Endothelial cell of umbilical vein (primary cell): ENCODE measurements around the gene SVEP1. TPM values are rescaled to one million over a fixed set of nuclear protein-coding genes. Genes with fewer than 3 reads are reported as not detected.

Source experiments
- BruUV-seq: library from RNA; stranded (reverse); fragments of 400-500 nt; replicated peaks from 2 replicates; lab custom pipeline; 2021; lab: Mats Ljungman, UMichigan
- CTCF ChIA-PET: fragments of 300-600, 350-600 bp; sonication (Branson Sonifier 250); formaldehyde crosslinking; loops from one replicate; lab custom pipeline; 2021; ENCODE audit warnings: antibody characterized with exemption, inconsistent platforms; lab: Charles Lee
- POLR2A ChIA-PET: fragments of 300-600, 350-600 bp; sonication (Branson Sonifier 250); formaldehyde crosslinking; loops from one replicate; lab custom pipeline; 2021; ENCODE audit warnings: antibody characterized with exemption, inconsistent platforms; lab: Charles Lee
- DNase-seq: peaks from one replicate; pipeline ENCODE4 v3.0.0-alpha.2; 2011; ENCODE audit warnings: low read depth, low spot score
- FAIRE-seq: peaks from 2 replicates; lab custom pipeline; 2011; peaks lifted over from hg19 to GRCh38; lab: Jason Lieb, UNC
- H2AFZ ChIP-seq: 2 replicates; pipeline ENCODE4 v1.6.0; 2012; ENCODE audit warnings: low read depth, low read length, control low read depth, inconsistent platforms
- H3K27ac ChIP-seq: 2 replicates; pipeline ENCODE4 v1.5.1; 2011; ENCODE audit warnings: low read depth, mild to moderate bottlenecking, control low read depth, low read length, moderate library complexity; ENCODE audit not compliant: insufficient read depth
- H3K27me3 ChIP-seq, 2 experiments: 2 replicates each; pipeline versions ENCODE4 v1.6.0 to v1.6.1; 2011; ENCODE audit warnings: low read length in 2 of 2, mixed read lengths in 1 of 2; ENCODE audit not compliant: control insufficient read depth in 2 of 2, insufficient read depth in 2 of 2
- H3K36me3 ChIP-seq, 2 experiments: 2 replicates in 1 of 2; 3 replicates in 1 of 2; pipeline ENCODE4 v1.5.1; 2011; ENCODE audit warnings: low read length in 2 of 2, mild to moderate bottlenecking in 1 of 2, moderate library complexity in 1 of 2; ENCODE audit not compliant: control insufficient read depth in 2 of 2, insufficient read depth in 2 of 2; ENCODE audit errors: extremely low read depth in 1 of 2
- H3K4me1 ChIP-seq: 3 replicates; pipeline ENCODE4 v1.5.1; 2011; ENCODE audit warnings: mild to moderate bottlenecking, low read length; ENCODE audit not compliant: control insufficient read depth, insufficient read depth; ENCODE audit errors: extremely low read depth
- H3K4me2 ChIP-seq: 2 replicates; pipeline ENCODE4 v1.6.1; 2011; ENCODE audit warnings: low read length, control low read depth, mixed read lengths; ENCODE audit not compliant: insufficient read depth
- H3K4me3 ChIP-seq, 3 experiments: fragments of 200-600 bp in 1 of 3; sonication (generic), shearing (Covaris generic) in 1 of 3; replicated peaks in 1 of 3; 2 replicates each; pipeline ENCODE4 v1.5.1; 2011 to 2016; ENCODE audit warnings: control low read depth in 3 of 3, low read length in 3 of 3, mild to moderate bottlenecking in 2 of 3, inconsistent platforms in 1 of 3, low read depth in 1 of 3, moderate library complexity in 1 of 3; ENCODE audit not compliant: insufficient read depth in 1 of 3
- H3K79me2 ChIP-seq: 2 replicates; pipeline ENCODE4 v1.6.0; 2012; ENCODE audit warnings: low read length, inconsistent platforms; ENCODE audit not compliant: control insufficient read depth, insufficient read depth
- H3K9ac ChIP-seq: replicated peaks from 2 replicates; pipeline ENCODE3; 2011; ENCODE audit warnings: low read length, control low read depth; ENCODE audit not compliant: insufficient read depth; ENCODE audit errors: extremely low read depth
- H3K9me1 ChIP-seq: replicated peaks from 3 replicates; pipeline ENCODE4 v1.6.0; 2011; ENCODE audit warnings: mild to moderate bottlenecking, low read length; ENCODE audit not compliant: control insufficient read depth, insufficient read depth; ENCODE audit errors: extremely low read depth
- H3K9me3 ChIP-seq: replicated peaks from 2 replicates; pipeline ENCODE4 v1.5.1; 2012; ENCODE audit warnings: low read length, inconsistent platforms; ENCODE audit not compliant: control insufficient read depth, insufficient read depth
- H4K20me1 ChIP-seq: replicated peaks from 2 replicates; pipeline ENCODE3; 2011; ENCODE audit warnings: mild to moderate bottlenecking, low read length; ENCODE audit not compliant: control insufficient read depth, insufficient read depth; ENCODE audit errors: extremely low read depth
- EZH2 ChIP-seq: IDR thresholded peaks from 2 replicates; pipeline ENCODE4 v1.6.1; 2012; ENCODE audit warnings: borderline replicate concordance, low read depth, mild to moderate bottlenecking, moderate library complexity, low read length, inconsistent platforms; ENCODE audit not compliant: severe bottlenecking
- FOS ChIP-seq: IDR thresholded peaks from 2 replicates; pipeline ENCODE4 v1.6.1; 2011; ENCODE audit warnings: mild to moderate bottlenecking, low read length, moderate library complexity, borderline replicate concordance; ENCODE audit not compliant: insufficient read depth
- GATA2 ChIP-seq: IDR thresholded peaks from 2 replicates; pipeline ENCODE4 v1.7.0; 2011; ENCODE audit warnings: low read depth, mild to moderate bottlenecking, moderate library complexity, mixed read lengths, low read length; ENCODE audit not compliant: insufficient read length, insufficient read depth
- JUN ChIP-seq: IDR thresholded peaks from 2 replicates; pipeline ENCODE4 v1.6.1; 2011; ENCODE audit warnings: borderline replicate concordance, low read depth; ENCODE audit not compliant: insufficient read length, insufficient read depth
- MYC ChIP-seq: IDR thresholded peaks from one replicate; pipeline ENCODE4 v1.6.1; 2011; ENCODE audit warnings: mild to moderate bottlenecking, low read depth, low read length
- POLR2A ChIP-seq: IDR thresholded peaks from 2 replicates; pipeline ENCODE4 v1.6.1; 2012; ENCODE audit warnings: low read depth, mild to moderate bottlenecking, control low read depth, low read length
- POLR2AphosphoS5 ChIP-seq: IDR thresholded peaks from 2 replicates; pipeline ENCODE4 v1.6.1; 2012; ENCODE audit warnings: low read depth, mild to moderate bottlenecking, control low read depth, low read length, moderate library complexity; ENCODE audit not compliant: insufficient read depth
- dilution Hi-C: fragments of 300-500 bp; cut with MboI; formaldehyde crosslinking; loops from one replicate; pipeline ENCODE4 v1.15.0; 2019; ENCODE audit warnings: low sequenced_read_pairs; ENCODE audit not compliant: extremely low pct_ligation_motif_present
- intact Hi-C: fragments of 100-400 bp; cut with micrococcal nuclease; formaldehyde crosslinking; loops from one replicate; pipeline ENCODE4 v1.10.0; 2022
- polyA plus RNA-seq, 4 experiments: library from polyadenylated mRNA; depleted of rRNA in 3 of 4; stranded (reverse) in 3 of 4; unstranded in 1 of 4; fragments of >200 nt; gene quantifications; 2 replicates each; pipeline versions ENCODE4 v1.2.1 to v1.2.3, GENCODE V29; 2011 to 2012; ENCODE audit warnings: missing spikeins in 1 of 4
- total RNA-seq: library from RNA; stranded (reverse); gene quantifications from 2 replicates; pipeline ENCODE4 v1.2.3, GENCODE V29; 2021
- TF ChIP-seq, protein P1 (sequence below): IDR thresholded peaks from 2 replicates; pipeline ENCODE4 v1.6.1; 2011; ENCODE audit not compliant: insufficient read depth, insufficient read length
- TF ChIP-seq, protein P2 (sequence below), 2 donors: IDR thresholded peaks; 1 replicate in 1 of 2; 2 replicates in 1 of 2; pipeline ENCODE4 v1.5.1; 2011; ENCODE audit warnings: low read length in 2 of 2, mild to moderate bottlenecking in 2 of 2, moderate library complexity in 2 of 2, control low read depth in 1 of 2, inconsistent platforms in 1 of 2, low read depth in 1 of 2; ENCODE audit not compliant: insufficient read depth in 1 of 2; ENCODE audit errors: extremely low read depth in 1 of 2

Gene SVEP1
- total and polyA plus RNA-seq, 2 donors (not counting 3 experiments of a cell fraction or from before 2014, with no cell fraction given), result 0.04 to 0.29 TPM

DNA sequence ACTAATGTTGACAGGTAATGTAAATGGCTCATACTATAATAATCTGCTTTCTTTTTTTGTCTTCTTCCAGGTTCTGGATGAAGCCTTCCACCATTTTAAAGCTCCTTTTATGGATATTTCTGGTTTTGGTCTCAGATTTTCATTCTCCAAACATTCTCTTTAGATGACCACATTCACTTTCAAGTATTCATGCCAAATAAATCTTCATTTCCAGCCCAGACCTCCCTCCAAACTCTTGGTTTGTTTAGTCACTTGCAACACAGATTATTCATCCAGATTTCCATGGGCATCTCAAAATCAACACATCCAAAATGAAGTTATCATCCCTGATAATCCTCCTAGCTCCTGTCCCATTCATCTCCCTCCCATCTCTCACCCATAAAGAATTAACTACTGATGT, 40.3 kb upstream of the SVEP1 start:
- H3K4me1 ChIP-seq, result no peaks in the 10 kb centered on the region
- no peak overlapping the region for H2AFZ ChIP-seq
- DNase-seq, result no peak
- H3K4me3 ChIP-seq, result no peak overlapping the region
- no peaks in the 10 kb centered on the region for H3K36me3 ChIP-seq
- no peaks in the 10 kb centered on the region for H3K9me1 ChIP-seq
- H3K9ac ChIP-seq, result no peak overlapping the region
- H3K27ac ChIP-seq, result no peak overlapping the region
- no peak overlapping the region for H3K4me2 ChIP-seq
- BruUV-seq, result no TSS peak
- H3K79me2 ChIP-seq, result no peaks in the 10 kb centered on the region
- CTCF ChIA-PET, result interaction anchor here (1.2 to 1.8 kb wide), 4 partner anchors 191 to 1046 kb away, joined by 3 to 8 read pairs (median 4); no protein-coding TSS in a partner anchor
- dilution Hi-C loops, result no loop called here
- H4K20me1 ChIP-seq, result no peaks in the 10 kb centered on the region
- intact Hi-C loops, result loop anchor here (5.0 to 10.0 kb wide), 2 partner anchors 363 to 735 kb away; partner anchors contain the start of gene TXN
- TF ChIP-seq JUN (no peak), GATA2 (no peak), FOS (no peak), EZH2 (no peak), MYC (no peak), POLR2A (no peak), POLR2AphosphoS5 (no peak)
- TF ChIP-seq, protein P1, sequence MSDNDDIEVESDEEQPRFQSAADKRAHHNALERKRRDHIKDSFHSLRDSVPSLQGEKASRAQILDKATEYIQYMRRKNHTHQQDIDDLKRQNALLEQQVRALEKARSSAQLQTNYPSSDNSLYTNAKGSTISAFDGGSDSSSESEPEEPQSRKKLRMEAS, result no peak
- TF ChIP-seq, protein P2, sequence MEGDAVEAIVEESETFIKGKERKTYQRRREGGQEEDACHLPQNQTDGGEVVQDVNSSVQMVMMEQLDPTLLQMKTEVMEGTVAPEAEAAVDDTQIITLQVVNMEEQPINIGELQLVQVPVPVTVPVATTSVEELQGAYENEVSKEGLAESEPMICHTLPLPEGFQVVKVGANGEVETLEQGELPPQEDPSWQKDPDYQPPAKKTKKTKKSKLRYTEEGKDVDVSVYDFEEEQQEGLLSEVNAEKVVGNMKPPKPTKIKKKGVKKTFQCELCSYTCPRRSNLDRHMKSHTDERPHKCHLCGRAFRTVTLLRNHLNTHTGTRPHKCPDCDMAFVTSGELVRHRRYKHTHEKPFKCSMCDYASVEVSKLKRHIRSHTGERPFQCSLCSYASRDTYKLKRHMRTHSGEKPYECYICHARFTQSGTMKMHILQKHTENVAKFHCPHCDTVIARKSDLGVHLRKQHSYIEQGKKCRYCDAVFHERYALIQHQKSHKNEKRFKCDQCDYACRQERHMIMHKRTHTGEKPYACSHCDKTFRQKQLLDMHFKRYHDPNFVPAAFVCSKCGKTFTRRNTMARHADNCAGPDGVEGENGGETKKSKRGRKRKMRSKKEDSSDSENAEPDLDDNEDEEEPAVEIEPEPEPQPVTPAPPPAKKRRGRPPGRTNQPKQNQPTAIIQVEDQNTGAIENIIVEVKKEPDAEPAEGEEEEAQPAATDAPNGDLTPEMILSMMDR (IDR thresholded peaks at IDR 0.05; ENCODE audit: extremely low read depth in 1 of 2, insufficient read depth in 1 of 2, low read depth in 1 of 2, low read length in 2 of 2), result no peak
- no peaks in the 10 kb centered on the region for H3K9me3 ChIP-seq
- FAIRE-seq, result no peak
- H3K27me3 ChIP-seq, result peaks cover 0 to 1% of the 10 kb centered on the region in 2 experiments
- POLR2A ChIA-PET, result no interaction called here
